Keratinocyte (primary cell): Measurements from ENCODE around the gene FAN1. TPM values are rescaled to one million over a fixed set of nuclear protein-coding genes. Genes with fewer than 3 reads are reported as not detected.

ENCODE experiments used
- DNase-seq: peaks from one replicate; pipeline ENCODE4 v3.0.0-alpha.2; 2011; ENCODE audit warnings: low read depth, missing footprints, low spot score
- FAIRE-seq: peaks from 2 replicates; lab custom pipeline; 2011; peaks lifted over from hg19 to GRCh38; lab: Jason Lieb, UNC
- H2AFZ ChIP-seq: 2 replicates; pipeline ENCODE4 v1.6.0; 2012; ENCODE audit warnings: low read length, control low read depth, inconsistent platforms; ENCODE audit not compliant: control insufficient read depth
- H3K27ac ChIP-seq: 2 replicates; pipeline ENCODE4 v1.5.1; 2011; ENCODE audit warnings: low read length; ENCODE audit not compliant: control insufficient read depth, insufficient read depth
- H3K27me3 ChIP-seq: 3 replicates; pipeline ENCODE4 v1.6.0; 2011; ENCODE audit warnings: low read length; ENCODE audit not compliant: control insufficient read depth, insufficient read depth; ENCODE audit errors: extremely low read depth
- H3K36me3 ChIP-seq, 2 experiments: 2 replicates in 1 of 2; 3 replicates in 1 of 2; pipeline ENCODE4 v1.5.1; 2011; ENCODE audit warnings: low read length in 2 of 2, mild to moderate bottlenecking in 1 of 2; ENCODE audit not compliant: control insufficient read depth in 2 of 2, insufficient read depth in 2 of 2; ENCODE audit errors: extremely low read depth in 1 of 2
- H3K4me1 ChIP-seq: 3 replicates; pipeline ENCODE4 v1.5.1; 2011; ENCODE audit warnings: low read length; ENCODE audit not compliant: control insufficient read depth, insufficient read depth; ENCODE audit errors: extremely low read depth
- H3K4me2 ChIP-seq: 3 replicates; pipeline ENCODE4 v1.6.0; 2011; ENCODE audit warnings: low read depth, low read length; ENCODE audit not compliant: control insufficient read depth, insufficient read depth; ENCODE audit errors: extremely low read depth
- H3K4me3 ChIP-seq, 3 experiments: fragments of 200-600 bp in 1 of 3; sonication (generic) in 1 of 3; 2 replicates in 2 of 3; 3 replicates in 1 of 3; pipeline ENCODE4 v1.5.1; 2011 to 2016; ENCODE audit warnings: low read length in 3 of 3, mild to moderate bottlenecking in 3 of 3, control low read depth in 2 of 3, inconsistent platforms in 1 of 3, low read depth in 1 of 3, mixed read lengths in 1 of 3, mixed run types in 1 of 3, moderate library complexity in 1 of 3; ENCODE audit not compliant: control insufficient read depth in 2 of 3, insufficient read depth in 2 of 3; ENCODE audit errors: extremely low read depth in 1 of 3
- H3K79me2 ChIP-seq: 2 replicates; pipeline ENCODE4 v1.6.0; 2012; ENCODE audit warnings: low read length; ENCODE audit not compliant: control insufficient read depth, insufficient read depth
- H3K9ac ChIP-seq: 3 replicates; pipeline ENCODE4 v1.6.0; 2011; ENCODE audit warnings: low read length; ENCODE audit not compliant: control insufficient read depth, insufficient read depth; ENCODE audit errors: extremely low read depth
- H3K9me1 ChIP-seq: 3 replicates; pipeline ENCODE4 v1.6.0; 2011; ENCODE audit warnings: low read length; ENCODE audit not compliant: control insufficient read depth, insufficient read depth; ENCODE audit errors: extremely low read depth
- H3K9me3 ChIP-seq: 2 replicates; pipeline ENCODE4 v1.5.1; 2012; ENCODE audit warnings: low read depth, low read length; ENCODE audit not compliant: control insufficient read depth
- H4K20me1 ChIP-seq: 3 replicates; pipeline ENCODE4 v1.6.0; 2011; ENCODE audit warnings: low read length; ENCODE audit not compliant: control insufficient read depth, insufficient read depth; ENCODE audit errors: extremely low read depth
- EZH2 ChIP-seq: IDR thresholded peaks from one replicate; pipeline ENCODE4 v1.6.1; 2012; ENCODE audit warnings: inconsistent platforms, mild to moderate bottlenecking, low read length, moderate library complexity
- dilution Hi-C: fragments of 300-500 bp; cut with MboI; formaldehyde crosslinking; loops from one replicate; pipeline ENCODE4 v1.7.0; 2020; ENCODE audit warnings: low sequenced_read_pairs; ENCODE audit not compliant: extremely low pct_ligation_motif_present
- polyA plus RNA-seq, 5 experiments: library from polyadenylated mRNA; depleted of rRNA in 3 of 5; stranded (reverse) in 3 of 5; stranded (forward) in 1 of 5; unstranded in 1 of 5; fragments of >200 nt; gene quantifications; 1 replicate in 1 of 5; 2 replicates in 3 of 5; 3 replicates in 1 of 5; pipeline versions ENCODE4 v1.2.1 to v1.2.3, GENCODE V29; 2011 to 2012; ENCODE audit warnings: missing spikeins in 2 of 5, low read depth in 1 of 5, low replicate concordance in 1 of 5
- TF ChIP-seq, protein P1 (sequence below), 3 experiments: IDR thresholded peaks in 1 of 3; conservative IDR thresholded peaks in 1 of 3; optimal IDR thresholded peaks in 1 of 3; 2 replicates in 2 of 3; 3 replicates in 1 of 3; pipeline versions ENCODE3 to v1.5.1; 2011; ENCODE audit warnings: low read length in 3 of 3, mild to moderate bottlenecking in 3 of 3, moderate library complexity in 2 of 3, control low read depth in 1 of 3, inconsistent platforms in 1 of 3; ENCODE audit not compliant: insufficient read depth in 2 of 3; ENCODE audit errors: extremely low read depth in 1 of 3

FAN1 gene
- polyA plus RNA-seq, 1 donor (not counting 4 experiments of a cell fraction or from before 2014, with no cell fraction given), result 17.2 TPM

DNA sequence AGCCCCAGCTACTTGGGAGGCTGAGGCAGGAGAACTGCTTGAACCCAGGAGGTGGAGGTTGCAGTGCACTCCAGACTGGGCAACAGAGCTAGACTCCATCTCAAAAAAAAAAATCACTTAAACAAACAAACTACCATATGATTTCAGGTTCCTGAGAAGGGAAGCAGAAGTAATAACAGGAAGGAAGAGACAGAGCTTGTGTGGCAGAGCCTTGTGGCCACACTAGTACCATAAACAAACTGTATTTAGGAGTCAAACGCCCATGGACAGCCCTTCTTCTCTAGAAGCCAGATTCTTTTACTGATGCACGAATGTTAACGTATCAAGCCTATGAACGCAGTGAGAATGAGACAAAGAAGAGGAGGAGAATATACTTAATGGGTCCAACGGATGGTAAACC, 75.7 kb downstream of the FAN1 start:
- no peak overlapping the region for H3K4me3 ChIP-seq
- H2AFZ ChIP-seq, result no peak overlapping the region
- H3K36me3 ChIP-seq, result peaks cover 4 to 10% of the 10 kb centered on the region in 2 experiments
- TF ChIP-seq, protein P1, sequence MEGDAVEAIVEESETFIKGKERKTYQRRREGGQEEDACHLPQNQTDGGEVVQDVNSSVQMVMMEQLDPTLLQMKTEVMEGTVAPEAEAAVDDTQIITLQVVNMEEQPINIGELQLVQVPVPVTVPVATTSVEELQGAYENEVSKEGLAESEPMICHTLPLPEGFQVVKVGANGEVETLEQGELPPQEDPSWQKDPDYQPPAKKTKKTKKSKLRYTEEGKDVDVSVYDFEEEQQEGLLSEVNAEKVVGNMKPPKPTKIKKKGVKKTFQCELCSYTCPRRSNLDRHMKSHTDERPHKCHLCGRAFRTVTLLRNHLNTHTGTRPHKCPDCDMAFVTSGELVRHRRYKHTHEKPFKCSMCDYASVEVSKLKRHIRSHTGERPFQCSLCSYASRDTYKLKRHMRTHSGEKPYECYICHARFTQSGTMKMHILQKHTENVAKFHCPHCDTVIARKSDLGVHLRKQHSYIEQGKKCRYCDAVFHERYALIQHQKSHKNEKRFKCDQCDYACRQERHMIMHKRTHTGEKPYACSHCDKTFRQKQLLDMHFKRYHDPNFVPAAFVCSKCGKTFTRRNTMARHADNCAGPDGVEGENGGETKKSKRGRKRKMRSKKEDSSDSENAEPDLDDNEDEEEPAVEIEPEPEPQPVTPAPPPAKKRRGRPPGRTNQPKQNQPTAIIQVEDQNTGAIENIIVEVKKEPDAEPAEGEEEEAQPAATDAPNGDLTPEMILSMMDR (optimal IDR thresholded peaks at IDR 0.05 in 1 of 3, IDR thresholded peaks at IDR 0.05 in 1 of 3, conservative IDR thresholded peaks at IDR 0.05 in 1 of 3; ENCODE audit: extremely low read depth in 1 of 3, insufficient read depth in 2 of 3, low read length in 3 of 3), result no peak
- no peak for TF ChIP-seq EZH2
- DNase-seq (no peak), FAIRE-seq (no peak)
- dilution Hi-C loops, result no loop called here
- H3K79me2 ChIP-seq, result peaks cover 34% of the 10 kb centered on the region
- H3K9ac ChIP-seq, result no peak overlapping the region
- no peaks in the 10 kb centered on the region for H3K4me1 ChIP-seq
- no peak overlapping the region for H3K4me2 ChIP-seq
- H3K9me3 ChIP-seq, result no peaks in the 10 kb centered on the region
- H3K27ac ChIP-seq, result no peak overlapping the region
- H3K9me1 ChIP-seq, result no peaks in the 10 kb centered on the region
- H4K20me1 ChIP-seq, result no peaks in the 10 kb centered on the region
- H3K27me3 ChIP-seq, result no peaks in the 10 kb centered on the region

DNA sequence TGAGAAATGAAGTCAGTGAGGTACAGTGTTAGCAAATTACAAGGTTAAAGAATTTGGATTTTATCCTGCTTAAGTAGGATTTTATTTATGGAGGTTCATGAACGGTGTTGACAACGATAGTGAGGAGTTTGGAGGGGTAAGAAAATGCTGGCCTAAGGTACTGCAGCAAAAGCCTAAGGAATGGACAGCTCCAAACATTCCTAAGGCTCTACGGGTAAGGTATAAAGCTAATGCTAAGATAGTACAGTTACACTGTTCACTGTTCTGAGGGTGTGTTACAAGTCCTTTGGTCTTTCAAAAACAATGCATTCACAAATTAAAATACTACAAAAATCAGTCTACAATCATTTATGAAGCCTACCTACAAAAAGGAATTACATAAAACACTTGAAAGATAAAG, 80.4 kb downstream of the FAN1 start:
- DNase-seq (no peak), FAIRE-seq (no peak)
- no peaks in the 10 kb centered on the region for H3K27me3 ChIP-seq
- peaks cover 10% of the 10 kb centered on the region for H3K4me1 ChIP-seq
- H3K36me3 ChIP-seq, result peaks cover 15 to 26% of the 10 kb centered on the region in 2 experiments
- H2AFZ ChIP-seq, result no peak overlapping the region
- no peak overlapping the region for H3K4me3 ChIP-seq
- H3K9ac ChIP-seq, result no peak overlapping the region
- TF ChIP-seq EZH2, result no peak
- TF ChIP-seq, protein P1 (optimal IDR thresholded peaks at IDR 0.05 in 1 of 3, IDR thresholded peaks at IDR 0.05 in 1 of 3, conservative IDR thresholded peaks at IDR 0.05 in 1 of 3; ENCODE audit: extremely low read depth in 1 of 3, insufficient read depth in 2 of 3, low read length in 3 of 3), result no peak
- H3K9me1 ChIP-seq, result no peaks in the 10 kb centered on the region
- no peaks in the 10 kb centered on the region for H3K9me3 ChIP-seq
- H4K20me1 ChIP-seq, result no peaks in the 10 kb centered on the region
- no peak overlapping the region for H3K27ac ChIP-seq
- peaks cover 42% of the 10 kb centered on the region for H3K79me2 ChIP-seq
- dilution Hi-C loops, result no loop called here
- peak overlapping the region; percentile 66 for H3K4me2 ChIP-seq
